Calu3 (cell line): ENCODE data around the gene OR52B2. TPM values are rescaled to one million over a fixed set of nuclear protein-coding genes. Genes with fewer than 3 reads are reported as not detected.

ENCODE experiments used
- BruUV-seq: library from RNA; stranded (reverse); fragments of 400-500 nt; replicated peaks from 2 replicates; lab custom pipeline; 2021; lab: Mats Ljungman, UMichigan
- CTCF ChIA-PET: fragments of 300-600 bp; sonication (Branson Sonifier 250); formaldehyde crosslinking; loops from one replicate; lab custom pipeline; 2022; ENCODE audit warnings: antibody characterized with exemption; lab: Charles Lee
- DNase-seq: peaks from one replicate; pipeline ENCODE4 v3.0.0; 2022
- H3K27ac Mint-ChIP-seq: one replicate; pipeline ENCODE4 v1.8.0; 2022; ENCODE audit warnings: mixed read lengths; ENCODE audit not compliant: unreplicated experiment
- H3K27me3 Mint-ChIP-seq: one replicate; pipeline ENCODE4 v1.8.0; 2022; ENCODE audit warnings: mixed read lengths; ENCODE audit not compliant: unreplicated experiment
- H3K36me3 Mint-ChIP-seq: one replicate; pipeline ENCODE4 v1.8.0; 2022; ENCODE audit warnings: mild to moderate bottlenecking, moderate library complexity, mixed read lengths; ENCODE audit not compliant: insufficient read depth, unreplicated experiment
- H3K4me1 Mint-ChIP-seq: one replicate; pipeline ENCODE4 v1.8.0; 2022; ENCODE audit warnings: mild to moderate bottlenecking, low read depth, mixed read lengths; ENCODE audit not compliant: unreplicated experiment
- H3K4me3 Mint-ChIP-seq: one replicate; pipeline ENCODE4 v1.8.0; 2022; ENCODE audit warnings: mild to moderate bottlenecking, low read depth, moderate library complexity, mixed read lengths; ENCODE audit not compliant: unreplicated experiment
- H3K9me3 Mint-ChIP-seq: one replicate; pipeline ENCODE4 v1.8.0; 2022; ENCODE audit warnings: low read depth, mixed read lengths; ENCODE audit not compliant: unreplicated experiment
- CTCF ChIP-seq: fragments of 200-600 bp; IDR thresholded peaks from one replicate; pipeline ENCODE4 v1.8.0; 2022; ENCODE audit warnings: antibody characterized with exemption; ENCODE audit not compliant: unreplicated experiment
- intact Hi-C: fragments of 100-400 bp; cut with micrococcal nuclease; formaldehyde crosslinking; loops from one replicate; pipeline ENCODE4 v1.10.0; 2022; ENCODE audit not compliant: unreplicated experiment
- total RNA-seq: library from RNA; stranded (reverse); gene quantifications from 2 replicates; pipeline ENCODE4 v1.2.3, GENCODE V29; 2022

OR52B2 gene
- total RNA-seq, 1 experiment from 2014 or later, result not detected

GRCh38 chr11:6124245-6124644 lies 45.9 kb downstream of the OR52B2 start:
- Mint-ChIP-seq H3K36me3 (no peaks in the 10 kb centered on the region), H3K4me1 (no peaks in the 10 kb centered on the region), H3K4me3 (no peak overlapping the region), H3K9me3 (no peaks in the 10 kb centered on the region), H3K27ac (no peak overlapping the region), H3K27me3 (no peaks in the 10 kb centered on the region)
- DNase-seq, result no peak
- intact Hi-C loops, result no loop called here
- no TSS peak for BruUV-seq
- TF ChIP-seq CTCF, result no peak
- CTCF ChIA-PET, result no interaction called here

Other genes starting within 250 kb of the OR52B2 start
- not detected in 2 replicates for gene OR56A3, start 228.1 kb downstream of the OR52B2 start, total RNA-seq
- gene OR56A5, start 201.8 kb downstream of the OR52B2 start, total RNA-seq, result not detected in 2 replicates
- gene OR52L1, start 183.3 kb downstream of the OR52B2 start, total RNA-seq, result not detected in 2 replicates
- gene OR56A4, start 163.4 kb downstream of the OR52B2 start, total RNA-seq, result 0.26 TPM in 1 of 2 replicates, not detected in the other
- gene OR56A1, start 139.6 kb downstream of the OR52B2 start, total RNA-seq, result not detected in 2 replicates
- not detected in 2 replicates for gene OR56B4, start 62.6 kb downstream of the OR52B2 start, total RNA-seq
- not detected in 2 replicates for gene OR52W1, start 28.9 kb upstream of the OR52B2 start, total RNA-seq
- not detected in 2 replicates for gene C11orf42, start 35.2 kb upstream of the OR52B2 start, total RNA-seq
- 39.7 and 43.9 TPM in 2 replicates for gene FHIP1B, start 64.3 kb upstream of the OR52B2 start, total RNA-seq
- 0.32 TPM in 1 of 2 replicates, not detected in the other for gene CNGA4, start 68.8 kb upstream of the OR52B2 start, total RNA-seq
- not detected in 2 replicates for gene CCKBR, start 89.5 kb upstream of the OR52B2 start, total RNA-seq
- gene CAVIN3, start 150.2 kb upstream of the OR52B2 start, total RNA-seq, result 19.5 and 26.4 TPM in 2 replicates
- gene SMPD1, start 220.1 kb upstream of the OR52B2 start, total RNA-seq, result 21.2 and 25.6 TPM in 2 replicates
- gene APBB1, start 248.8 kb upstream of the OR52B2 start, total RNA-seq, result 2.8 and 2.9 TPM in 2 replicates